Activated naive CD4-positive, alpha-beta T cell treated with anti-CD3 and anti-CD28 coated beads, Interleukin-2, amount 50 U/mL, for 72 hours (primary cell): Measurements from ENCODE around the gene CISH. TPM values are rescaled to one million over a fixed set of nuclear protein-coding genes. Genes with fewer than 3 reads are reported as not detected.

Source experiments
- ATAC-seq, 2 donors: fragments of 150-1000 bp; cut with Tn5 transposase; 2 replicates each; pipeline ENCODE4 v1.10.0; 2021; ENCODE audit warnings: mild to moderate bottlenecking in 2 of 2, moderate library complexity in 2 of 2
- DNase-seq, 2 donors: peaks; one replicate each; pipeline ENCODE4 v3.0.0; 2021 to 2022; ENCODE audit warnings: low spot score in 2 of 2
- H3K27ac Mint-ChIP-seq, 2 donors: one replicate each; pipeline ENCODE4 v1.8.0; 2022; ENCODE audit warnings: mild to moderate bottlenecking in 2 of 2, mixed read lengths in 2 of 2
- H3K36me3 Mint-ChIP-seq, 2 donors: one replicate each; pipeline ENCODE4 v1.8.0; 2022; ENCODE audit warnings: mixed read lengths in 2 of 2
- H3K9me3 Mint-ChIP-seq, 2 donors: one replicate each; pipeline ENCODE4 v1.8.0; 2022; ENCODE audit warnings: mixed read lengths in 2 of 2
- total RNA-seq, 2 donors: library from RNA; stranded (reverse); gene quantifications; one replicate each; pipeline ENCODE4 v1.2.3, GENCODE V29; 2022

CISH gene
- total RNA-seq, 2 donors from 2014 or later = 222 to 258 TPM

- ATAC-seq (peak; percentile 56 to 61), DNase-seq (peak; percentile 73 to 84)
- peak overlapping the region; percentile 89 to 99 for H3K27ac Mint-ChIP-seq
- H3K9me3 Mint-ChIP-seq = no peaks in the 10 kb centered on the region
- peaks cover 43 to 58% of the 10 kb centered on the region in 2 donors for H3K36me3 Mint-ChIP-seq
Observed at GRCh38 chr3:50573566-50574443, 37.8 kb downstream of the CISH start.

GRCh38 chr3:50572801-50573371 is 38.7 kb downstream of the CISH start:
- H3K27ac Mint-ChIP-seq = peak overlapping the region; percentile 89 to 99
- DNase-seq (peak; percentile 32 to 72), ATAC-seq (peak; percentile 5 to 8)
- no peaks in the 10 kb centered on the region for H3K9me3 Mint-ChIP-seq
- H3K36me3 Mint-ChIP-seq = peaks cover 43 to 53% of the 10 kb centered on the region in 2 donors

- Mint-ChIP-seq H3K36me3 (peaks cover 48 to 50% of the 10 kb centered on the region in 2 donors), H3K9me3 (no peaks in the 10 kb centered on the region), H3K27ac (peak overlapping the region; percentile 89 to 99)
- ATAC-seq = peak; percentile 10 to 24
- peak; percentile 83 to 84 for DNase-seq
Observed at GRCh38 chr3:50572158-50572557, 39.4 kb downstream of the CISH start.

- peaks cover 44 to 50% of the 10 kb centered on the region in 2 donors for H3K36me3 Mint-ChIP-seq
- H3K27ac Mint-ChIP-seq = peak overlapping the region; percentile 96 to 99
- no peaks in the 10 kb centered on the region for H3K9me3 Mint-ChIP-seq
- ATAC-seq (no peak), DNase-seq (no peak)
Observed at GRCh38 chr3:50571486-50571885, 40.1 kb downstream of the CISH start.

- Mint-ChIP-seq H3K36me3 (peaks cover 37 to 50% of the 10 kb centered on the region in 2 donors), H3K9me3 (no peaks in the 10 kb centered on the region), H3K27ac (peak overlapping the region; percentile 96 to 99)
- no peak for DNase-seq
- ATAC-seq = no peak
Observed at GRCh38 chr3:50570508-50571279, 40.9 kb downstream of the CISH start.

- ATAC-seq (peak; percentile 32 to 61), DNase-seq (peak; percentile 92 to 97)
- H3K27ac Mint-ChIP-seq = peak within 1 kb of the TSS; percentile 98 to 99
- no peaks in the 10 kb centered on the region for H3K9me3 Mint-ChIP-seq
- H3K36me3 Mint-ChIP-seq = peaks cover 29 to 44% of the 10 kb centered on the region in 2 donors
Observed at GRCh38 chr3:50568947-50569749, 42.4 kb downstream of the CISH start, which contains the start of gene HEMK1. Gene HEMK1, plus strand, starts transcription at chr3:50569522. Its CDS starts 1,583 bp downstream, at chr3:50571105.

- Mint-ChIP-seq H3K9me3 (no peaks in the 10 kb centered on the region), H3K36me3 (peaks cover 29 to 41% of the 10 kb centered on the region in 2 donors), H3K27ac (peak within 1 kb of the TSS; percentile 98 to 99)
- ATAC-seq = peak; percentile 80 to 84
- DNase-seq = peak; percentile 96 to 97
Observed at GRCh38 chr3:50567386-50568167, 44.0 kb downstream of the CISH start, which contains the start of gene C3orf18. Gene C3orf18, minus strand, starts transcription at chr3:50567747. Its CDS starts 2,048 bp downstream, at chr3:50565699.

- no peaks in the 10 kb centered on the region for H3K9me3 Mint-ChIP-seq
- DNase-seq = no peak
- H3K36me3 Mint-ChIP-seq = peaks cover 29 to 37% of the 10 kb centered on the region in 2 donors
- ATAC-seq = no peak
- peak overlapping the region in 1 of 2 donors; percentile 10 for H3K27ac Mint-ChIP-seq
Observed at GRCh38 chr3:50567011-50567385, 44.6 kb downstream of the CISH start.

GRCh38 chr3:50564321-50564720 is 47.3 kb downstream of the CISH start:
- H3K27ac Mint-ChIP-seq = peak overlapping the region in 1 of 2 donors; percentile 53
- ATAC-seq = no peak

GRCh38 chr3:50563867-50564266 is 47.7 kb downstream of the CISH start:
- Mint-ChIP-seq H3K36me3 (peaks cover 6 to 9% of the 10 kb centered on the region in 2 donors), H3K27ac (no peak overlapping the region), H3K9me3 (no peaks in the 10 kb centered on the region)
- ATAC-seq = no peak
- DNase-seq = no peak

More at GRCh38 chr3:50564321-50564720, 47.3 kb downstream of the CISH start:
- Mint-ChIP-seq H3K9me3 (no peaks in the 10 kb centered on the region), H3K36me3 (peaks cover 6 to 13% of the 10 kb centered on the region in 2 donors)
- no peak for DNase-seq

- ATAC-seq (no peak), DNase-seq (no peak)
- H3K27ac Mint-ChIP-seq = no peak overlapping the region
- H3K9me3 Mint-ChIP-seq = no peaks in the 10 kb centered on the region
- H3K36me3 Mint-ChIP-seq = peaks cover 4% of the 10 kb centered on the region in 2 donors
Observed at GRCh38 chr3:50562861-50563260, 48.7 kb downstream of the CISH start.

GRCh38 chr3:50559702-50560101 is 51.9 kb downstream of the CISH start:
- ATAC-seq (no peak), DNase-seq (no peak)
- no peaks in the 10 kb centered on the region for H3K9me3 Mint-ChIP-seq
- no peak overlapping the region for H3K27ac Mint-ChIP-seq
- no peaks in the 10 kb centered on the region for H3K36me3 Mint-ChIP-seq

- H3K9me3 Mint-ChIP-seq = no peaks in the 10 kb centered on the region
- peak overlapping the region in 1 of 2 donors; percentile 5 for H3K27ac Mint-ChIP-seq
- ATAC-seq (no peak), DNase-seq (no peak)
- no peaks in the 10 kb centered on the region for H3K36me3 Mint-ChIP-seq
Observed at GRCh38 chr3:50557915-50558314, 53.7 kb downstream of the CISH start.

- ATAC-seq = no peak
- no peaks in the 10 kb centered on the region for H3K9me3 Mint-ChIP-seq
- no peaks in the 10 kb centered on the region for H3K36me3 Mint-ChIP-seq
- H3K27ac Mint-ChIP-seq = peak overlapping the region in 1 of 2 donors; percentile 5
- DNase-seq = no peak
Observed at GRCh38 chr3:50557106-50557505, 54.5 kb downstream of the CISH start.
